IMR-90 (cell line): ENCODE measurements around the gene MON2. TPM values are rescaled to one million over a fixed set of nuclear protein-coding genes. Genes with fewer than 3 reads are reported as not detected.

Source experiments
- ATAC-seq: fragments of 200-7000 bp; cut with Tn5 transposase; 2 replicates; pipeline ENCODE4 v1.9.1; 2020; ENCODE audit warnings: low read depth, mild to moderate bottlenecking, moderate library complexity
- BruUV-seq: library from RNA; stranded (reverse); fragments of 400-500 nt; replicated peaks from 2 replicates; lab custom pipeline; 2021; lab: Mats Ljungman, UMichigan
- CTCF ChIA-PET: fragments of 300-600 bp; formaldehyde crosslinking; extraction: SDS; loops from one replicate; lab custom pipeline; 2021; ENCODE audit warnings: antibody characterized with exemption; lab: Yijun Ruan, JAX
- POLR2A ChIA-PET: fragments of 300-600 bp; sonication (Branson Sonifier 250); formaldehyde crosslinking; loops from one replicate; lab custom pipeline; 2022; ENCODE audit warnings: antibody characterized with exemption; ENCODE audit not compliant: unreplicated experiment; lab: Charles Lee
- DNase-seq: peaks from one replicate; pipeline ENCODE4 v3.0.0; 2013
- H2AFZ ChIP-seq: replicated peaks from 2 replicates; pipeline ENCODE3; 2013; ENCODE audit warnings: low read length, mild to moderate bottlenecking; ENCODE audit not compliant: poor library complexity
- H2AK5ac ChIP-seq: 2 replicates; pipeline ENCODE4 v1.6.1; 2013; ENCODE audit warnings: low read depth, low read length, inconsistent platforms
- H2AK9ac ChIP-seq: replicated peaks from 2 replicates; pipeline ENCODE3; 2013; ENCODE audit warnings: mild to moderate bottlenecking, low read depth, low read length, moderate library complexity; ENCODE audit not compliant: poor library complexity
- H2BK120ac ChIP-seq: 2 replicates; pipeline ENCODE4 v1.6.1; 2013; ENCODE audit warnings: low read depth, low read length, inconsistent platforms
- H2BK15ac ChIP-seq: 3 replicates; pipeline ENCODE4 v1.6.1; 2013; ENCODE audit warnings: low read depth, low read length, inconsistent platforms
- H2BK20ac ChIP-seq: 2 replicates; pipeline ENCODE4 v1.6.1; 2013; ENCODE audit warnings: low read depth, mild to moderate bottlenecking, inconsistent platforms, low read length, moderate library complexity
- H2BK5ac ChIP-seq: 2 replicates; pipeline ENCODE4 v1.6.1; 2013; ENCODE audit warnings: mild to moderate bottlenecking, low read depth, low read length, inconsistent platforms; ENCODE audit not compliant: poor library complexity, severe bottlenecking
- H3K14ac ChIP-seq: replicated peaks from 2 replicates; pipeline ENCODE4 v1.6.1; 2013; ENCODE audit warnings: low read depth, low read length, inconsistent platforms
- H3K18ac ChIP-seq: 2 replicates; pipeline ENCODE4 v1.6.1; 2013; ENCODE audit warnings: low read depth, low read length, control low read depth
- H3K23ac ChIP-seq: 2 replicates; pipeline ENCODE4 v1.6.1; 2013; ENCODE audit warnings: low read depth, low read length, inconsistent platforms
- H3K27ac ChIP-seq: 2 replicates; pipeline ENCODE4 v1.5.1; 2013; ENCODE audit warnings: mild to moderate bottlenecking, control low read depth, low read length; ENCODE audit not compliant: insufficient read depth
- H3K27me3 ChIP-seq: 2 replicates; pipeline ENCODE4 v1.6.1; 2013; ENCODE audit warnings: low read length; ENCODE audit not compliant: control insufficient read depth, insufficient read depth
- H3K36me3 ChIP-seq: 2 replicates; pipeline ENCODE4 v1.6.1; 2013; ENCODE audit warnings: low read length, mixed read lengths; ENCODE audit not compliant: control insufficient read depth, insufficient read depth
- H3K4ac ChIP-seq: 2 replicates; pipeline ENCODE4 v1.6.1; 2013; ENCODE audit warnings: low read depth, low read length, inconsistent platforms
- H3K4me1 ChIP-seq: 2 replicates; pipeline ENCODE4 v1.6.1; 2013; ENCODE audit warnings: low read length, mixed read lengths; ENCODE audit not compliant: control insufficient read depth, insufficient read depth
- H3K4me2 ChIP-seq: 2 replicates; pipeline ENCODE4 v1.6.1; 2013; ENCODE audit warnings: low read depth, mild to moderate bottlenecking, control low read depth, low read length, moderate library complexity
- H3K4me3 ChIP-seq: 2 replicates; pipeline ENCODE4 v1.5.1; 2013; ENCODE audit warnings: low read depth, mild to moderate bottlenecking, control low read depth, low read length, moderate library complexity; ENCODE audit not compliant: insufficient read depth
- H3K56ac ChIP-seq: 2 replicates; pipeline ENCODE4 v1.6.1; 2013; ENCODE audit warnings: low read length, inconsistent platforms; ENCODE audit not compliant: insufficient read depth; ENCODE audit errors: extremely low read depth
- H3K79me1 ChIP-seq, 2 experiments: 2 replicates each; pipeline ENCODE4 v1.6.1; 2013; ENCODE audit warnings: low read length in 2 of 2, inconsistent platforms in 1 of 2, low read depth in 1 of 2
- H3K9ac ChIP-seq: 2 replicates; pipeline ENCODE4 v1.6.1; 2013; ENCODE audit warnings: low read depth, low read length, control low read depth
- H3K9me1 ChIP-seq: 2 replicates; pipeline ENCODE4 v1.6.1; 2013; ENCODE audit warnings: low read length, inconsistent platforms; ENCODE audit not compliant: insufficient read depth
- H3K9me3 ChIP-seq: 2 replicates; pipeline ENCODE4 v1.6.1; 2013; ENCODE audit warnings: low read length; ENCODE audit not compliant: control insufficient read depth, insufficient read depth
- H4K20me1 ChIP-seq: 2 replicates; pipeline ENCODE4 v1.6.1; 2013; ENCODE audit warnings: low read length, inconsistent platforms; ENCODE audit not compliant: insufficient read depth
- H4K5ac ChIP-seq: 2 replicates; pipeline ENCODE4 v1.6.1; 2013; ENCODE audit warnings: mild to moderate bottlenecking, low read depth, low read length, control low read depth
- H4K8ac ChIP-seq, 2 experiments: 2 replicates each; pipeline ENCODE4 v1.6.1; 2013; ENCODE audit warnings: low read depth in 2 of 2, low read length in 2 of 2, control low read depth in 1 of 2, inconsistent platforms in 1 of 2
- H4K91ac ChIP-seq: 2 replicates; pipeline ENCODE4 v1.6.1; 2013; ENCODE audit warnings: low read depth, low read length, inconsistent platforms; ENCODE audit not compliant: insufficient read depth
- BHLHE40 ChIP-seq: fragments of 150-350 bp; IDR thresholded peaks from 2 replicates; pipeline ENCODE4 v1.6.1; 2016; ENCODE audit warnings: mild to moderate bottlenecking, low read depth, low read length
- CEBPB ChIP-seq: IDR thresholded peaks from 2 replicates; pipeline ENCODE4 v1.6.1; 2012; ENCODE audit warnings: low read depth, low read length, improper control_type of control experiment
- CHD1 ChIP-seq: IDR thresholded peaks from 2 replicates; pipeline ENCODE4 v1.6.1; 2012; ENCODE audit warnings: low read depth, low read length, improper control_type of control experiment
- FOS ChIP-seq: fragments of 150-350 bp; IDR thresholded peaks from 2 replicates; pipeline ENCODE4 v1.6.1; 2016; ENCODE audit warnings: low read depth, low read length
- MAFK ChIP-seq: IDR thresholded peaks from 2 replicates; pipeline ENCODE4 v1.6.1; 2012; ENCODE audit warnings: low read depth, low read length, improper control_type of control experiment
- MXI1 ChIP-seq: IDR thresholded peaks from 2 replicates; pipeline ENCODE4 v1.6.1; 2012; ENCODE audit warnings: low read depth, mild to moderate bottlenecking, low read length, moderate library complexity, borderline replicate concordance
- NFE2L2 ChIP-seq: fragments of 150-350 bp; IDR thresholded peaks from 2 replicates; pipeline ENCODE4 v1.6.1; 2016; ENCODE audit warnings: low read depth, mild to moderate bottlenecking, low read length
- RCOR1 ChIP-seq: IDR thresholded peaks from 2 replicates; pipeline ENCODE4 v1.6.1; 2012; ENCODE audit warnings: mild to moderate bottlenecking, low read length, improper control_type of control experiment; ENCODE audit not compliant: insufficient replicate concordance
- RFX5 ChIP-seq: IDR thresholded peaks from 2 replicates; pipeline ENCODE4 v1.8.0; 2012; ENCODE audit warnings: low read depth, mild to moderate bottlenecking, low read length, moderate library complexity
- SMC3 ChIP-seq: fragments of 150-350 bp; IDR thresholded peaks from 2 replicates; pipeline ENCODE4 v1.6.1; 2016; ENCODE audit warnings: low read depth, mild to moderate bottlenecking, antibody characterized with exemption, low read length, moderate library complexity
- WGBS, 2 experiments: methylation state at CpG; one replicate each; pipeline versions ENCODE4 v1.1.5 to v1.1.7; 2013; ENCODE audit warnings: missing lambda C conversion rate in 2 of 2; ENCODE audit not compliant: insufficient read length in 1 of 2; ENCODE audit errors: extremely low coverage in 2 of 2; 5-methylcytosine and 5-hydroxymethylcytosine counted together
- dilution Hi-C: fragments of 300-500 bp; cut with HindIII; formaldehyde crosslinking; loops from one replicate; pipeline ENCODE4 v1.14.3; 2018; ENCODE audit warnings: low sequenced_read_pairs; ENCODE audit not compliant: unreplicated experiment
- in situ Hi-C: fragments of 300-500 bp; cut with MboI; formaldehyde crosslinking; loops from 3 replicates; pipeline ENCODE4 v1.14.3; 2019; ENCODE audit warnings: low sequenced_read_pairs, inconsistent platforms, mixed read lengths
- intact Hi-C: fragments of 100-400 bp; cut with micrococcal nuclease; formaldehyde crosslinking; loops from 2 replicates; pipeline ENCODE4 v1.10.0; 2022
- polyA plus RNA-seq, 3 experiments: library from polyadenylated mRNA; depleted of rRNA; stranded (reverse); fragments of >200 nt; gene quantifications; 2 replicates each; pipeline ENCODE4 v1.2.3, GENCODE V29; 2012; ENCODE audit warnings: low replicate concordance in 1 of 3
- total RNA-seq: library from RNA; depleted of rRNA; stranded (reverse); fragments of >200 nt; gene quantifications from 2 replicates; pipeline ENCODE4 v1.2.3, GENCODE V29; 2012
- TF ChIP-seq, protein P1 (sequence below): fragments of 150-350 bp; IDR thresholded peaks from 2 replicates; pipeline ENCODE4 v1.6.1; 2016; ENCODE audit warnings: low read depth, mild to moderate bottlenecking, low read length, moderate library complexity, borderline replicate concordance
- TF ChIP-seq, protein P2 (sequence below): fragments of 150-350 bp; IDR thresholded peaks from 2 replicates; pipeline ENCODE4 v1.6.1; 2017; ENCODE audit warnings: mild to moderate bottlenecking, antibody characterized with exemption, low read length, low read depth
- TF ChIP-seq, protein P3 (sequence below): conservative IDR thresholded peaks from 2 replicates; pipeline ENCODE4 v1.5.1; 2012; ENCODE audit warnings: mild to moderate bottlenecking, low read depth, low read length, improper control_type of control experiment

The MON2 gene
- total and polyA plus RNA-seq, 2 of the 4 experiments (the other 2 are of a cell fraction) = 13.2 to 39.3 TPM

DNA sequence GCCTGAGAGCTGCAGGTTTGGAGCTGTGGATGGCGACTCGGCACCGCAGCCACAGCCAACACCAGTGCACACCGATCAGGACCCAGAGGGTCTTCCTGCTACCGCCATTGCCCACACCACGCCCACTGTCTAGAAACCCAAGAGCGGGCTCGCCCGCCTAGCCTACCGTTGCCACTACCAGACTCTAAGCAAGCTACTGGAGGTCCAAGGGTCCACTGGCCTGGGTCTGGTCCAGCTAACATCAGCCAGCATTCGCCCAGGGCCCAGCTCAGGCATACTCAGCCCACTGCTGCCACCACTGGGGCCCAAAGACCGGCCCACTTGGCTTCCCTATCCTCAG lies 30.5 kb upstream of the MON2 start:
- dilution Hi-C loops = no loop called here
- H3K9me1 ChIP-seq = no peaks in the 10 kb centered on the region
- no peak overlapping the region for H3K14ac ChIP-seq
- intact Hi-C loops = loop anchor here (5.0 kb wide), 3 partner anchors 96 to 376 kb away; no protein-coding TSS in a partner anchor
- no peak overlapping the region for H2BK20ac ChIP-seq
- peak overlapping the region; percentile 93 for H2AFZ ChIP-seq
- H3K27me3 ChIP-seq = peaks cover 13% of the 10 kb centered on the region
- no peak overlapping the region for H2BK5ac ChIP-seq
- no peaks in the 10 kb centered on the region for H4K20me1 ChIP-seq
- no peaks in the 10 kb centered on the region for H3K79me1 ChIP-seq
- TF ChIP-seq CHD1 (no peak), CEBPB (no peak), BHLHE40 (no peak), NFE2L2 (no peak), RCOR1 (no peak), SMC3 (no peak), MAFK (no peak), MXI1 (no peak), RFX5 (no peak), FOS (no peak)
- TF ChIP-seq, protein P1, sequence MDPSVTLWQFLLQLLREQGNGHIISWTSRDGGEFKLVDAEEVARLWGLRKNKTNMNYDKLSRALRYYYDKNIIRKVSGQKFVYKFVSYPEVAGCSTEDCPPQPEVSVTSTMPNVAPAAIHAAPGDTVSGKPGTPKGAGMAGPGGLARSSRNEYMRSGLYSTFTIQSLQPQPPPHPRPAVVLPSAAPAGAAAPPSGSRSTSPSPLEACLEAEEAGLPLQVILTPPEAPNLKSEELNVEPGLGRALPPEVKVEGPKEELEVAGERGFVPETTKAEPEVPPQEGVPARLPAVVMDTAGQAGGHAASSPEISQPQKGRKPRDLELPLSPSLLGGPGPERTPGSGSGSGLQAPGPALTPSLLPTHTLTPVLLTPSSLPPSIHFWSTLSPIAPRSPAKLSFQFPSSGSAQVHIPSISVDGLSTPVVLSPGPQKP = no peak
- TF ChIP-seq, protein P2, sequence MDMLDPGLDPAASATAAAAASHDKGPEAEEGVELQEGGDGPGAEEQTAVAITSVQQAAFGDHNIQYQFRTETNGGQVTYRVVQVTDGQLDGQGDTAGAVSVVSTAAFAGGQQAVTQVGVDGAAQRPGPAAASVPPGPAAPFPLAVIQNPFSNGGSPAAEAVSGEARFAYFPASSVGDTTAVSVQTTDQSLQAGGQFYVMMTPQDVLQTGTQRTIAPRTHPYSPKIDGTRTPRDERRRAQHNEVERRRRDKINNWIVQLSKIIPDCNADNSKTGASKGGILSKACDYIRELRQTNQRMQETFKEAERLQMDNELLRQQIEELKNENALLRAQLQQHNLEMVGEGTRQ = no peak
- TF ChIP-seq, protein P3, sequence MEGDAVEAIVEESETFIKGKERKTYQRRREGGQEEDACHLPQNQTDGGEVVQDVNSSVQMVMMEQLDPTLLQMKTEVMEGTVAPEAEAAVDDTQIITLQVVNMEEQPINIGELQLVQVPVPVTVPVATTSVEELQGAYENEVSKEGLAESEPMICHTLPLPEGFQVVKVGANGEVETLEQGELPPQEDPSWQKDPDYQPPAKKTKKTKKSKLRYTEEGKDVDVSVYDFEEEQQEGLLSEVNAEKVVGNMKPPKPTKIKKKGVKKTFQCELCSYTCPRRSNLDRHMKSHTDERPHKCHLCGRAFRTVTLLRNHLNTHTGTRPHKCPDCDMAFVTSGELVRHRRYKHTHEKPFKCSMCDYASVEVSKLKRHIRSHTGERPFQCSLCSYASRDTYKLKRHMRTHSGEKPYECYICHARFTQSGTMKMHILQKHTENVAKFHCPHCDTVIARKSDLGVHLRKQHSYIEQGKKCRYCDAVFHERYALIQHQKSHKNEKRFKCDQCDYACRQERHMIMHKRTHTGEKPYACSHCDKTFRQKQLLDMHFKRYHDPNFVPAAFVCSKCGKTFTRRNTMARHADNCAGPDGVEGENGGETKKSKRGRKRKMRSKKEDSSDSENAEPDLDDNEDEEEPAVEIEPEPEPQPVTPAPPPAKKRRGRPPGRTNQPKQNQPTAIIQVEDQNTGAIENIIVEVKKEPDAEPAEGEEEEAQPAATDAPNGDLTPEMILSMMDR = no peak
- H3K27ac ChIP-seq = no peak overlapping the region
- no peak overlapping the region for H3K18ac ChIP-seq
- H3K23ac ChIP-seq = no peak overlapping the region
- no peak overlapping the region for H3K9ac ChIP-seq
- H4K8ac ChIP-seq = no peak overlapping the region
- CTCF ChIA-PET = interaction anchor here (1.0 to 2.4 kb wide), 6 partner anchors 9 to 576 kb away, joined by 3 to 13 read pairs (median 4); no protein-coding TSS in a partner anchor
- H3K4me3 ChIP-seq = no peak overlapping the region
- H3K4me2 ChIP-seq = no peak overlapping the region
- peak overlapping the region; percentile 58 for H2AK9ac ChIP-seq
- H3K4ac ChIP-seq = no peak overlapping the region
- H4K5ac ChIP-seq = no peak overlapping the region
- in situ Hi-C loops = loop anchor here (5.0 to 10.0 kb wide), 2 partner anchors 361 to 629 kb away; no protein-coding TSS in a partner anchor
- WGBS, 2 experiments = 90% methylated on average over 2 of the region's 12 CpGs; no CpG with 5 or more reads in 1 of the 2 experiments
- no peak overlapping the region for H2AK5ac ChIP-seq
- H3K9me3 ChIP-seq = no peaks in the 10 kb centered on the region
- no peaks in the 10 kb centered on the region for H3K36me3 ChIP-seq
- POLR2A ChIA-PET = no interaction called here
- no TSS peak for BruUV-seq
- no peak for DNase-seq
- no peak overlapping the region for H2BK120ac ChIP-seq
- no peaks in the 10 kb centered on the region for H3K4me1 ChIP-seq
- H4K91ac ChIP-seq = no peak overlapping the region
- ATAC-seq = no peak
- no peak overlapping the region for H2BK15ac ChIP-seq
- H3K56ac ChIP-seq = no peak overlapping the region
